T-helper 17 cell (primary cell): ENCODE measurements around the gene SETBP1. TPM values are rescaled to one million over a fixed set of nuclear protein-coding genes. Genes with fewer than 3 reads are reported as not detected.
A peak's percentile ranks its signal among the peaks of the same experiment; 100 is the strongest.

ENCODE experiments used
- ATAC-seq: fragments of 150-1000 bp; cut with Tn5 transposase; 2 replicates; pipeline ENCODE4 v1.10.0; 2021; ENCODE audit warnings: mild to moderate bottlenecking, moderate library complexity
- DNase-seq, 3 donors: peaks; one replicate each; pipeline versions ENCODE4 v3.0.0 to v3.0.0-alpha.2; 2020 to 2021
- H3K9me3 ChIP-seq: one replicate; pipeline ENCODE4 v1.7.0; 2013; ENCODE audit warnings: low read length, mild to moderate bottlenecking; ENCODE audit not compliant: control insufficient read depth, poor library complexity, severe bottlenecking
- H3K27ac Mint-ChIP-seq: one replicate; pipeline ENCODE4 v1.8.0; 2022; ENCODE audit warnings: mild to moderate bottlenecking, moderate library complexity, mixed read lengths
- H3K27me3 Mint-ChIP-seq: one replicate; pipeline ENCODE4 v1.8.0; 2022; ENCODE audit warnings: mixed read lengths
- H3K36me3 Mint-ChIP-seq: one replicate; pipeline ENCODE4 v1.8.0; 2022; ENCODE audit warnings: low read depth, mixed read lengths
- H3K4me1 Mint-ChIP-seq: one replicate; pipeline ENCODE4 v1.8.0; 2022; ENCODE audit warnings: mild to moderate bottlenecking, mixed read lengths
- H3K4me3 Mint-ChIP-seq: one replicate; pipeline ENCODE4 v1.8.0; 2022; ENCODE audit warnings: mild to moderate bottlenecking, moderate library complexity, mixed read lengths
- total RNA-seq, 4 donors: library from RNA in 2 of 4; stranded (reverse) in 2 of 4; gene quantifications; one replicate each; pipeline ENCODE4 v1.2.3 and lab custom pipeline; 2022 to 2026

SETBP1 gene
- total RNA-seq, 2 donors from 2014 or later: 0.83 to 3.6 TPM

DNA sequence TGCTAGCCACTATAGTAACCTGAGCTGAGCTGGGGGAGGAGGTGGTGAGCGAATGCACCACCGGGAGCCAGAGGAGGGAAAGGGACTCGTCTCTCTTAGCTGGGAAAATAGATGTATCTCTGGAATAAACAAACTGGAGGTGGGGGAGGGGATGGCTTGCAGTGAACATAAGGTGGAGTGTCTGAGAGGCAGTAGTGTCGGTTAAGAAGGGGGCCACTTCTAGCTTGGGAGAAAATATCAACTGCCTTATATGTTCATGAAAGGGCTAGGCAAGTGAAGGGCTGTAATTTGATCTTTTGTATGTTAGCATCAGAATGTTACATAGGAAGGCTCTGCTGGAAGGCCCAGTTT is 2.2 kb downstream of the SETBP1 start:
- peaks cover 7% of the 10 kb centered on the region for H3K4me1 Mint-ChIP-seq
- no peak overlapping the region for H3K27ac Mint-ChIP-seq
- ATAC-seq (no peak), DNase-seq (no peak)
- no peaks in the 10 kb centered on the region for H3K9me3 ChIP-seq
- H3K4me3 Mint-ChIP-seq: no peak overlapping the region
- H3K36me3 Mint-ChIP-seq: no peaks in the 10 kb centered on the region
- peaks cover 22% of the 10 kb centered on the region for H3K27me3 Mint-ChIP-seq

DNA sequence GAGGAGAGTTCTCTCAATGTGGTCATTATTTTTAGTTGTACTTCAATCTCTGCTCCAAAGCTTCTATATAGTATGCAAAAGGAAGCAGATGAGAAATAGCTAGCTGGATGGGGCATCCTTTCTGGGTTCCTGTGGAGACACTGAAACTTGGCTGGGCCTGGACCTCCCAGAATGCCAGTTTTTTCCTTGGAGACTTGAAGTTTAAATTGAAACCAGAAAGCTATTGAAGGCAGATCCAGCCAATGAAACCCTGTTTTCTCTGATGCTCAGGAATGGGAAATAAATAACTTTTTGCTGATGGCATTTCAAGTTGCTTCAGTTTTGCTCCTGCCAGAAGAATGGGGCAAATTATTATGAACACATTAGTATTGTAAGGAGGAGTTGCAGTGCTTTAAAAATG is 2.9 kb downstream of the SETBP1 start:
- Mint-ChIP-seq H3K4me1 (peaks cover 7% of the 10 kb centered on the region), H3K27me3 (peaks cover 17% of the 10 kb centered on the region), H3K4me3 (no peak overlapping the region), H3K27ac (no peak overlapping the region), H3K36me3 (no peaks in the 10 kb centered on the region)
- H3K9me3 ChIP-seq: no peaks in the 10 kb centered on the region
- ATAC-seq: no peak
- no peak for DNase-seq

GRCh38 chr18:44685296-44685695 is 4.6 kb downstream of the SETBP1 start:
- no peaks in the 10 kb centered on the region for H3K9me3 ChIP-seq
- ATAC-seq: no peak

DNA sequence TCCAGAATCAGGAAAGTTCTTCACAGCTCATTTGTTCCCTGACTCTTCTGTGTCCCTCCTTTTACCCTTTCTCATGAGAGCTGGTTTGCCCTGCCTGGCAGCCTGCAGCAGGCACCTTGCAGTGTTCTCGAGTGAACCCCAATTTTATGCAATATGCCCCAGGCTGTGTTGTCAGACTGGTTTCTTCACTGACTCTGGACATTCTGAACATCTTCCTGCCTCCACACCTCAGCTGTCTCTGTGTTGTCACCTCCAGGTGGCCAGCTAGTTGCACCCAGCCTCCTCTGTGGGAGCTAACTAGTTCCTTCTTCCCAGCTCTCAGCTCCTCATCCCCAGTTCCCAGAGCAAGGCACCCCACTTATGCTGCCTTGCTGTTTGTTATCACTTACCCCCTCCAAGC is 5.5 kb downstream of the SETBP1 start:
- peaks cover 2% of the 10 kb centered on the region for H3K4me1 Mint-ChIP-seq
- no peak for DNase-seq
- ATAC-seq: no peak
- H3K4me3 Mint-ChIP-seq: no peak overlapping the region
- H3K27ac Mint-ChIP-seq: peak overlapping the region; percentile 32
- no peaks in the 10 kb centered on the region for H3K9me3 ChIP-seq
- peaks cover 32% of the 10 kb centered on the region for H3K27me3 Mint-ChIP-seq
- peaks cover 2% of the 10 kb centered on the region for H3K36me3 Mint-ChIP-seq

More at GRCh38 chr18:44685296-44685695, 4.6 kb downstream of the SETBP1 start:
- DNase-seq: no peak
- Mint-ChIP-seq H3K36me3 (peaks cover 2% of the 10 kb centered on the region), H3K27me3 (peaks cover 31% of the 10 kb centered on the region), H3K27ac (peak overlapping the region; percentile 32), H3K4me1 (peaks cover 7% of the 10 kb centered on the region), H3K4me3 (no peak overlapping the region)

- Mint-ChIP-seq H3K27ac (no peak overlapping the region), H3K4me3 (no peak overlapping the region), H3K4me1 (no peaks in the 10 kb centered on the region), H3K36me3 (peaks cover 2% of the 10 kb centered on the region), H3K27me3 (peaks cover 32% of the 10 kb centered on the region)
- DNase-seq: no peak
- ATAC-seq: no peak
- H3K9me3 ChIP-seq: no peaks in the 10 kb centered on the region
Measured at GRCh38 chr18:44687421-44687820, 6.7 kb downstream of the SETBP1 start.

DNA sequence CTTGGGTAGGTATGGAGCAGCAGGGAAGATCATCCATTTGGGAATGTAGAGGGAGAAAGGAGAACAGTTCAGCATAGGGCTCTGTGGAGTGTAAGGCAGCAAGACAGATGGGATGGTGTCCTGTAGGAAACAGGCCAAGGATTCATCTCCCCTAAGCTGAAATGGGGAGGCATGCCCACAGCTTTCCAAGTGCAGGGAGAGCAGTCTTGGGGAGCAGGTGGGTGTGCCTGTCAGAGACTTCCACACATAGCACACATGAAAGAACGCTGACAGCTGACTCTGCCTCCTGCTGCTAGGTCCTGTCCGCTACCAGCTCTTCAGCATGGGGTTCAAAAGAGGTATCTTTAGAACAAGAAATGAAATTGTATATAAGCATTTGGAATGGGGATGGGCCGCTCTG is 9.0 kb downstream of the SETBP1 start:
- H3K36me3 Mint-ChIP-seq: peaks cover 4% of the 10 kb centered on the region
- H3K27ac Mint-ChIP-seq: no peak overlapping the region
- DNase-seq: no peak
- H3K9me3 ChIP-seq: no peaks in the 10 kb centered on the region
- ATAC-seq: no peak
- peaks cover 32% of the 10 kb centered on the region for H3K27me3 Mint-ChIP-seq
- H3K4me1 Mint-ChIP-seq: no peaks in the 10 kb centered on the region
- no peak overlapping the region for H3K4me3 Mint-ChIP-seq

DNA sequence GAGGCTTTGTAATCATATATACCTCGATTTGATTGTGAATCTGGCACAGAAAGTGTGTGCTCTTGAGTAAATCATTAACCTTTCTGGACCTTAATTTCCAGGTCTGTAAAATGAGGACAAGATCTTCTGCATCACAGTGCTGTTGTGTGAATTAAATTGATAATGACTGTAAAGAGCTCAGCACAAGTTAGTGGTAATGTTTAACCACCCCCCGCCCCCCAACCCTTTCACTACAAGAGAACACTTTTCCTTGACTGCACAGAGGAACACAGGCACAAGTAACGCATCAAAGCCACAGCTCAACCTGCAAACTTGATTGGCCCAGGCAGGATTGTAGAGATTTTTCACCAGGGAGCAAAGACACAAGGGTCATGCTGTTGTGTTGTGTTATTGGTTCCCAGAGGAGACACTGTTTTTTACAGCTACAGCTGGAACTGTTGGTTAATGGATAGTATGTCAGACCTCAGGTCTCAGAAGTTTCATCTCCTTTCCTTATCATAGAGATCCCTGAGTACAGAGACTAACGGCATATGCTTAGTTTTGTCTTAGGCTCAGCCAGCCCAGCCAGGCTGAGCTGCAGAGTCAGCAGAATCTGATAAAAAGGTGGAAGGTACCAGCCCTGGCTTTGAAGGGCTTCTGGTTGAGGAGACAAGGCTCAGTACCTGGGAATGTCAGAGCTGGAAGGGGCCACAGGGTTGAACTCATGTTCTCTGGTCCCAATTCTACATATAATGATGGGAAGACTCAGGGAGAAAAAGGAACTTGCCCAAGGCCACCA is 10.6 kb downstream of the SETBP1 start:
- Mint-ChIP-seq H3K4me1 (no peaks in the 10 kb centered on the region), H3K4me3 (no peak overlapping the region), H3K27me3 (peaks cover 22% of the 10 kb centered on the region)

GRCh38 chr18:44693030-44693784 is 12.5 kb downstream of the SETBP1 start:
- DNase-seq (no peak), ATAC-seq (no peak)
- H3K36me3 Mint-ChIP-seq: peaks cover 4% of the 10 kb centered on the region
- no peaks in the 10 kb centered on the region for H3K9me3 ChIP-seq
- peaks cover 2% of the 10 kb centered on the region for H3K4me1 Mint-ChIP-seq
- no peak overlapping the region for H3K4me3 Mint-ChIP-seq
- H3K27me3 Mint-ChIP-seq: peaks cover 18% of the 10 kb centered on the region
- no peak overlapping the region for H3K27ac Mint-ChIP-seq

More for the DNA sequence above, 10.6 kb downstream of the SETBP1 start:
- no peaks in the 10 kb centered on the region for H3K9me3 ChIP-seq
- no peak overlapping the region for H3K27ac Mint-ChIP-seq
- no peak for DNase-seq
- no peak for ATAC-seq
- H3K36me3 Mint-ChIP-seq: peaks cover 4% of the 10 kb centered on the region

DNA sequence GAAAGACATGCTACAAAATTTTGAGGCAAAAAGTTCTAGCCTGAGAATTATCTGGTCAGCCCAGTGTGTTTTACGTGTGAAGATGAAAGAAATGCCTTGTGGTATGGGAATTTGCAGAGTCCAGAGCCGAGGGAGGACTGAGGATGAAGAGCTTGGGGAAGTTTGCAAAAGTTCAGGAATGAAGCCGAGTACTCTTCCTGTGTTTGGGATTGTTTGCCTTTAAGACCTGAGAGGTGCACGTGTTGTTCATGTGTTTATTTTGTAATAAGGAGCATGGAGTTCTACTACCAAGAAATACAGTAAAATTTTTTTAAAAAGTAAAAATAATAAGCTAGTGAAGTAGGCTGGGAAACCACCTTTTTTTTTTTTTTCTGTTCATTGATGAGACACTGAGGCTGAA is 14.8 kb downstream of the SETBP1 start:
- Mint-ChIP-seq H3K27ac (no peak overlapping the region), H3K4me1 (peaks cover 4% of the 10 kb centered on the region), H3K36me3 (peaks cover 2% of the 10 kb centered on the region), H3K27me3 (no peaks in the 10 kb centered on the region), H3K4me3 (no peak overlapping the region)
- no peaks in the 10 kb centered on the region for H3K9me3 ChIP-seq
- no peak for ATAC-seq
- DNase-seq: no peak

DNA sequence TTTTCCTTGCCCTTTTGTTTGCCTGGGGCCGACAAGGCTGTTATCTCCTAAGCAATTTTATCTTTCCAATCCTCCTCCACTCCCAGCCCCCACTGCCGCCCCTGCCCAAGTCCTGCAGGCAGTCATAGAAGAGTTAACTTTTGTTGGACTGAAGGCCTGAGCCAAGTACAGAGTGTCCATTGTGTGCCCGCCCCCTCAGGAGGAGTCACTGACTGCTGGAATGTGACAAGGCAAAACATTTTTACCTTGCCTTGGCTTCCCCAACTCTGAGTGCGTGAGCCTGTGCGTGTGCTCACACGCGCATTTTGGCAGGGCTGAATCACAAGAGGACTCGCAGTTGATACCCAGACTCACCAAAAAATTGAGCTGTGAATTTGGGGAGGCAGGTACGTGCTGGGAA is 16.2 kb downstream of the SETBP1 start:
- Mint-ChIP-seq H3K27me3 (no peaks in the 10 kb centered on the region), H3K36me3 (peaks cover 2% of the 10 kb centered on the region), H3K4me1 (peaks cover 8% of the 10 kb centered on the region), H3K4me3 (no peak overlapping the region), H3K27ac (no peak overlapping the region)
- DNase-seq: no peak
- no peak for ATAC-seq
- H3K9me3 ChIP-seq: no peaks in the 10 kb centered on the region

GRCh38 chr18:44697315-44697714 is 16.6 kb downstream of the SETBP1 start:
- no peak for ATAC-seq
- Mint-ChIP-seq H3K36me3 (peaks cover 2% of the 10 kb centered on the region), H3K4me1 (peaks cover 8% of the 10 kb centered on the region)

DNA sequence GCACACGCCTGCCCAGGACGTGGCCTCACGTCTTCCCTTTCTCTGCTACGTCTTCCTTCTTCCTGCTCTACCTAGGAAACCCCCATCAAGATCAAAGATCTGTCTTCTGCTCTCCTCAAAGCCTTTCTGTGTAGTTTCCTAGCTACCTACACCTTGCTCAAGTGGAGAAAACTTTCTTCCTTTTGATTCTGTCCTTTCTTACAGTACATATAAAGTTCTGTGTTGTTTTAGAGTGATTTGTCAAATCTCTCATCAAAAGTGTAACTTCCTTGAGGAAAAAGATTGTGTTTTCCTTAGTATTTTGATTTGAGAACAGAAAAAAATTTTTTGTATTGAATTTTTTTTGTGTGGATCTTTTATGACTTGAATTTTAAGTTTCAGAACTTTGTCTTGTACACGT is 17.8 kb downstream of the SETBP1 start:
- Mint-ChIP-seq H3K27ac (no peak overlapping the region), H3K4me3 (no peak overlapping the region), H3K36me3 (no peaks in the 10 kb centered on the region), H3K27me3 (peaks cover 5% of the 10 kb centered on the region), H3K4me1 (peaks cover 8% of the 10 kb centered on the region)
- DNase-seq (no peak), ATAC-seq (no peak)
- no peaks in the 10 kb centered on the region for H3K9me3 ChIP-seq

More at GRCh38 chr18:44697315-44697714, 16.6 kb downstream of the SETBP1 start:
- no peaks in the 10 kb centered on the region for H3K9me3 ChIP-seq
- no peak overlapping the region for H3K27ac Mint-ChIP-seq
- DNase-seq: no peak
- no peak overlapping the region for H3K4me3 Mint-ChIP-seq
- H3K27me3 Mint-ChIP-seq: no peaks in the 10 kb centered on the region

- H3K4me1 Mint-ChIP-seq: peaks cover 8% of the 10 kb centered on the region
Measured at GRCh38 chr18:44699572-44700261, 19.0 kb downstream of the SETBP1 start.

More at GRCh38 chr18:44699572-44700261, 19.0 kb downstream of the SETBP1 start:
- Mint-ChIP-seq H3K27ac (no peak overlapping the region), H3K27me3 (peaks cover 5% of the 10 kb centered on the region), H3K4me3 (no peak overlapping the region), H3K36me3 (no peaks in the 10 kb centered on the region)
- no peak for ATAC-seq
- no peak for DNase-seq
- H3K9me3 ChIP-seq: no peaks in the 10 kb centered on the region
